OCI-LY7 (cell line): ENCODE results near the gene TMEM167B.

Source experiments
- EZH2phosphoT487 ChIP-seq: fragments of 200-600 bp; sonication (generic); IDR thresholded peaks from 2 replicates; pipeline ENCODE4 v1.6.1; 2018; ENCODE audit warnings: low read depth, borderline replicate concordance, mild to moderate bottlenecking, mixed run types, antibody characterized with exemption, low read length, moderate library complexity, mixed read lengths
- TF ChIP-seq, protein P1 (sequence below): fragments of 200-600 bp; sonication (generic); conservative IDR thresholded peaks from 2 replicates; pipeline ENCODE4 v1.5.1; 2014; ENCODE audit warnings: mild to moderate bottlenecking, antibody characterized with exemption, low read length, moderate library complexity, mixed read lengths

DNA sequence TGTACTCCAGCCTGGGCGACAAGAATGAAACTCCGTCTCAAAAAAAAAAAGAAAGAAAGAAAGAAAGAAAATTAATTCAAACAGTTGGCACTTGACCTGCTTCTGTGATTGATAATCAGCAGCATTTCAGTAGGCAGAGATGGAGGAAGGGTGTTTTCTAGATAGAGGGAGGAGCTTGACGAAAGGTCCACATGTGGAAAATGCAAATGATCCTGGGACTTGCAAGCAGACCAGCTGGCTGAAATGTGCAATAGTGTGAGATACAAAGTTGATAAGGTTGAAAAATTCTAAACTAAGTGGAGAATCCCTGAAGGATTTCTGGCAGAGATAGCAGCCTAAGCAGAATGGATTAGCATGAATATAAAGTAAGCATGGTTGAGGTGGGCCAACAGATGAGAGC lies 27.5 kb downstream of the TMEM167B start:
- TF ChIP-seq, protein P1, sequence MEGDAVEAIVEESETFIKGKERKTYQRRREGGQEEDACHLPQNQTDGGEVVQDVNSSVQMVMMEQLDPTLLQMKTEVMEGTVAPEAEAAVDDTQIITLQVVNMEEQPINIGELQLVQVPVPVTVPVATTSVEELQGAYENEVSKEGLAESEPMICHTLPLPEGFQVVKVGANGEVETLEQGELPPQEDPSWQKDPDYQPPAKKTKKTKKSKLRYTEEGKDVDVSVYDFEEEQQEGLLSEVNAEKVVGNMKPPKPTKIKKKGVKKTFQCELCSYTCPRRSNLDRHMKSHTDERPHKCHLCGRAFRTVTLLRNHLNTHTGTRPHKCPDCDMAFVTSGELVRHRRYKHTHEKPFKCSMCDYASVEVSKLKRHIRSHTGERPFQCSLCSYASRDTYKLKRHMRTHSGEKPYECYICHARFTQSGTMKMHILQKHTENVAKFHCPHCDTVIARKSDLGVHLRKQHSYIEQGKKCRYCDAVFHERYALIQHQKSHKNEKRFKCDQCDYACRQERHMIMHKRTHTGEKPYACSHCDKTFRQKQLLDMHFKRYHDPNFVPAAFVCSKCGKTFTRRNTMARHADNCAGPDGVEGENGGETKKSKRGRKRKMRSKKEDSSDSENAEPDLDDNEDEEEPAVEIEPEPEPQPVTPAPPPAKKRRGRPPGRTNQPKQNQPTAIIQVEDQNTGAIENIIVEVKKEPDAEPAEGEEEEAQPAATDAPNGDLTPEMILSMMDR, result no peak
- no peak for TF ChIP-seq EZH2phosphoT487
